AG04450 (cell line): ENCODE measurements around the gene GPR31. TPM values are rescaled to one million over a fixed set of nuclear protein-coding genes. Genes with fewer than 3 reads are reported as not detected.

Source experiments
- CTCF ChIA-PET: fragments of 300-600, 350-600 bp; formaldehyde crosslinking; extraction: SDS; loops from one replicate; lab custom pipeline; 2022; ENCODE audit warnings: antibody characterized with exemption, inconsistent platforms; lab: Charles Lee
- POLR2A ChIA-PET: fragments of 350-600 bp; formaldehyde crosslinking; extraction: SDS; loops from one replicate; lab custom pipeline; 2021; ENCODE audit warnings: antibody characterized with exemption, inconsistent platforms; lab: Yijun Ruan, JAX
- DNase-seq: peaks from one replicate; pipeline ENCODE4 v3.0.0-alpha.2; 2011; ENCODE audit warnings: low read depth, low spot score
- H3K27ac ChIP-seq: one replicate; pipeline ENCODE4 v1.5.1; 2012; ENCODE audit warnings: low read depth, low read length, control low read depth
- H3K27me3 ChIP-seq: one replicate; pipeline ENCODE4 v1.6.0; 2012; ENCODE audit warnings: low read length; ENCODE audit not compliant: control insufficient read depth, insufficient read depth
- H3K4me3 ChIP-seq: 2 replicates; pipeline ENCODE4 v1.5.1; 2011; ENCODE audit warnings: mild to moderate bottlenecking, low read depth, low read length, control low read depth
- H3K9me3 ChIP-seq: 2 replicates; pipeline ENCODE4 v1.5.1; 2012; ENCODE audit warnings: low read length; ENCODE audit not compliant: control insufficient read depth, insufficient read depth
- CTCF ChIP-seq: IDR thresholded peaks from 2 replicates; pipeline ENCODE4 v1.5.1; 2011; ENCODE audit warnings: low read depth, low read length, control low read depth, inconsistent platforms
- polyA plus RNA-seq: library from polyadenylated mRNA; depleted of rRNA; stranded (reverse); fragments of >200 nt; gene quantifications from 2 replicates; pipeline ENCODE4 v1.2.3, GENCODE V29; 2011

GPR31 gene
- polyA plus RNA-seq, 1 experiment: not detected

- DNase-seq: no peak
Observed at GRCh38 chr6:167112421-167112820, 45.4 kb downstream of the GPR31 start.

GRCh38 chr6:167111597-167111996 is 46.2 kb downstream of the GPR31 start:
- CTCF ChIA-PET: no interaction called here
- no peak overlapping the region for H3K4me3 ChIP-seq

More at GRCh38 chr6:167112421-167112820, 45.4 kb downstream of the GPR31 start:
- ChIA-PET POLR2A (no interaction called here), CTCF (no interaction called here)
- H3K27ac ChIP-seq: no peak overlapping the region
- TF ChIP-seq CTCF: no peak
- no peak overlapping the region for H3K4me3 ChIP-seq
- H3K27me3 ChIP-seq: no peaks in the 10 kb centered on the region
- H3K9me3 ChIP-seq: peaks cover 42% of the 10 kb centered on the region

GRCh38 chr6:167109651-167110050 is 48.1 kb downstream of the GPR31 start:
- Histone ChIP-seq H3K27ac (no peak overlapping the region), H3K9me3 (peaks cover 33% of the 10 kb centered on the region), H3K27me3 (no peaks in the 10 kb centered on the region), H3K4me3 (no peak overlapping the region)
- TF ChIP-seq CTCF: no peak
- CTCF ChIA-PET: no interaction called here
- POLR2A ChIA-PET: no interaction called here
- no peak for DNase-seq

More at GRCh38 chr6:167111597-167111996, 46.2 kb downstream of the GPR31 start:
- no peak for DNase-seq
- TF ChIP-seq CTCF: no peak
- Histone ChIP-seq H3K27me3 (no peaks in the 10 kb centered on the region), H3K9me3 (peaks cover 36% of the 10 kb centered on the region), H3K27ac (no peak overlapping the region)
- POLR2A ChIA-PET: no interaction called here

DNA sequence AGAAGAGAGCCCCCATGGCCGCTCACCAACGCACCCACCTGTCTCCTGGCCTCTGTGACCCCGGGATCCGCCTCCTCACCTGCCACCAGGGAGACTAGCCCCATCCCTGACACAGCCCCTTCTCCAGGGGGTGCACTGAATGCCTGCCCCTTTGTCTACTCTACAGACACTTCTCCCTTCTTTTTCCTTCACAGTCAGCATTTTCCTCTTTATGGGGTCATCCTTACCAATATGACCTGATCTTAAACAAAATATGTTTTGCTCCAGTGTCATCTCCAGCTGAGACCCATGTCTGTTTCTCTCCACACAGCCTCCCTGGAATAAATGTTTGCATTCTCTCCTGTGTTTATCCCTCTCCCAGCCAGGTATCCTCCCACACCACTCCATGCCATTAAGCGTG is 49.5 kb downstream of the GPR31 start:
- no peak overlapping the region for H3K27ac ChIP-seq
- ChIA-PET CTCF (no interaction called here), POLR2A (no interaction called here)
- TF ChIP-seq CTCF: no peak
- DNase-seq: no peak
- no peak overlapping the region for H3K4me3 ChIP-seq
- H3K27me3 ChIP-seq: no peaks in the 10 kb centered on the region
- H3K9me3 ChIP-seq: peaks cover 24% of the 10 kb centered on the region

DNA sequence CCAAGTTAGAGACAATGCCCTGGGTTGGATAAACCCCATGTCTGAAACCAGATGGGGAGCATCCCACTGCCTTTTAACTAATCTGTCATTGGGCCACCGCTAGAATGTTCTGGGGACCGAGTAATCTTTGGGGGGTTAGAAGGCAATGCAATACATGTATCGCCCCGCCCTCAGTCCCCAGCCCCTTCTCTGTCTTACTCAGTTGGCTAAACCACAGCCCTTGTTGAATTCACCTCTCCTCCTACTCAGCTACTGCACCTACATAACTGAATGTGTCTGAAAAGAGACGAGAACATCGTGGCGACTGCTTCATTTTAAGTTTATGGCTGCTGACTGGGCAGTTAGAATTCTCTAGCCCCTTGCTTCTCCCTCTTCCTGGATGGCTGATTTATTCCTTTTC is 50.0 kb downstream of the GPR31 start:
- TF ChIP-seq CTCF: no peak
- no peak overlapping the region for H3K27ac ChIP-seq
- H3K27me3 ChIP-seq: no peaks in the 10 kb centered on the region
- DNase-seq: no peak
- H3K4me3 ChIP-seq: no peak overlapping the region
- ChIA-PET POLR2A (no interaction called here), CTCF (no interaction called here)
- peaks cover 24% of the 10 kb centered on the region for H3K9me3 ChIP-seq
